ENCODE results near the gene NEBL.

Gene NEBL

GRCh38 chr10:20852303-20852702, 44.8 kb downstream of the NEBL start:
- H3K4me3 ChIP-seq (ENCODE audit: low read depth in 1 of 2, low read length in 2 of 2): no peak overlapping the region
- no peaks in the 10 kb centered on the region for H3K27me3 ChIP-seq (ENCODE audit: control insufficient read depth in 1 of 2, insufficient read depth in 2 of 2, low read length in 2 of 2)
- no peaks in the 10 kb centered on the region for H3K9me3 ChIP-seq (ENCODE audit: low read length)
- no peak overlapping the region for H3K9ac ChIP-seq (ENCODE audit: low read length)
- H3K4me1 ChIP-seq (ENCODE audit: insufficient read depth, low read length): no peaks in the 10 kb centered on the region
- no peaks in the 10 kb centered on the region for H3K36me3 ChIP-seq (ENCODE audit: insufficient read depth, low read length)
- H3K27ac ChIP-seq (ENCODE audit: low read depth, low read length): no peak overlapping the region

- H3K4me3 ChIP-seq (ENCODE audit: low read depth in 1 of 2, low read length in 2 of 2): no peak overlapping the region
- no peaks in the 10 kb centered on the region for H3K36me3 ChIP-seq (ENCODE audit: insufficient read depth, low read length)
- H3K4me1 ChIP-seq (ENCODE audit: insufficient read depth, low read length): no peaks in the 10 kb centered on the region
- H3K9ac ChIP-seq (ENCODE audit: low read length): no peak overlapping the region
- H3K9me3 ChIP-seq (ENCODE audit: low read length): no peaks in the 10 kb centered on the region
- no peak overlapping the region for H3K27ac ChIP-seq (ENCODE audit: low read depth, low read length)
- H3K27me3 ChIP-seq (ENCODE audit: control insufficient read depth in 1 of 2, insufficient read depth in 2 of 2, low read length in 2 of 2): no peaks in the 10 kb centered on the region
Observed at GRCh38 chr10:20847512-20847911, 49.6 kb downstream of the NEBL start.

GRCh38 chr10:20846263-20846662, 50.8 kb downstream of the NEBL start:
- no peaks in the 10 kb centered on the region for H3K27me3 ChIP-seq (ENCODE audit: control insufficient read depth in 1 of 2, insufficient read depth in 2 of 2, low read length in 2 of 2)
- no peak overlapping the region for H3K9ac ChIP-seq (ENCODE audit: low read length)
- H3K36me3 ChIP-seq (ENCODE audit: insufficient read depth, low read length): no peaks in the 10 kb centered on the region
- H3K9me3 ChIP-seq (ENCODE audit: low read length): no peaks in the 10 kb centered on the region
- H3K4me1 ChIP-seq (ENCODE audit: insufficient read depth, low read length): no peaks in the 10 kb centered on the region
- no peak overlapping the region for H3K4me3 ChIP-seq (ENCODE audit: low read depth in 1 of 2, low read length in 2 of 2)
- no peak overlapping the region for H3K27ac ChIP-seq (ENCODE audit: low read depth, low read length)

- Histone ChIP-seq H3K4me3 (ENCODE audit: low read depth in 1 of 2, low read length in 2 of 2) (no peak overlapping the region), H3K9me3 (ENCODE audit: low read length) (no peaks in the 10 kb centered on the region), H3K9ac (ENCODE audit: low read length) (no peak overlapping the region), H3K27ac (ENCODE audit: low read depth, low read length) (no peak overlapping the region), H3K36me3 (ENCODE audit: insufficient read depth, low read length) (no peaks in the 10 kb centered on the region), H3K4me1 (ENCODE audit: insufficient read depth, low read length) (no peaks in the 10 kb centered on the region), H3K27me3 (ENCODE audit: control insufficient read depth in 1 of 2, insufficient read depth in 2 of 2, low read length in 2 of 2) (no peaks in the 10 kb centered on the region)
Observed at GRCh38 chr10:20841419-20841818, 55.7 kb downstream of the NEBL start.

- no peaks in the 10 kb centered on the region for H3K36me3 ChIP-seq (ENCODE audit: insufficient read depth, low read length)
- no peak overlapping the region for H3K4me3 ChIP-seq (ENCODE audit: low read depth in 1 of 2, low read length in 2 of 2)
- H3K4me1 ChIP-seq (ENCODE audit: insufficient read depth, low read length): no peaks in the 10 kb centered on the region
- no peak overlapping the region for H3K9ac ChIP-seq (ENCODE audit: low read length)
- no peaks in the 10 kb centered on the region for H3K27me3 ChIP-seq (ENCODE audit: control insufficient read depth in 1 of 2, insufficient read depth in 2 of 2, low read length in 2 of 2)
- H3K27ac ChIP-seq (ENCODE audit: low read depth, low read length): no peak overlapping the region
- H3K9me3 ChIP-seq (ENCODE audit: low read length): no peaks in the 10 kb centered on the region
Observed at GRCh38 chr10:20839910-20840309, 57.2 kb downstream of the NEBL start.

- H3K36me3 ChIP-seq (ENCODE audit: insufficient read depth, low read length): no peaks in the 10 kb centered on the region
Observed at GRCh38 chr10:20839141-20839540, 58.0 kb downstream of the NEBL start.

GRCh38 chr10:20836401-20836800, 60.7 kb downstream of the NEBL start:
- Histone ChIP-seq H3K36me3 (ENCODE audit: insufficient read depth, low read length) (no peaks in the 10 kb centered on the region), H3K9me3 (ENCODE audit: low read length) (no peaks in the 10 kb centered on the region), H3K27ac (ENCODE audit: low read depth, low read length) (no peak overlapping the region), H3K4me1 (ENCODE audit: insufficient read depth, low read length) (no peaks in the 10 kb centered on the region), H3K4me3 (ENCODE audit: low read depth in 1 of 2, low read length in 2 of 2) (no peak overlapping the region), H3K27me3 (ENCODE audit: control insufficient read depth in 1 of 2, insufficient read depth in 2 of 2, low read length in 2 of 2) (no peaks in the 10 kb centered on the region), H3K9ac (ENCODE audit: low read length) (no peak overlapping the region)

More at GRCh38 chr10:20839141-20839540, 58.0 kb downstream of the NEBL start:
- no peaks in the 10 kb centered on the region for H3K27me3 ChIP-seq (ENCODE audit: control insufficient read depth in 1 of 2, insufficient read depth in 2 of 2, low read length in 2 of 2)
- no peak overlapping the region for H3K4me3 ChIP-seq (ENCODE audit: low read depth in 1 of 2, low read length in 2 of 2)
- no peaks in the 10 kb centered on the region for H3K9me3 ChIP-seq (ENCODE audit: low read length)
- no peaks in the 10 kb centered on the region for H3K4me1 ChIP-seq (ENCODE audit: insufficient read depth, low read length)
- no peak overlapping the region for H3K27ac ChIP-seq (ENCODE audit: low read depth, low read length)
- no peak overlapping the region for H3K9ac ChIP-seq (ENCODE audit: low read length)

GRCh38 chr10:20835335-20835734, 61.8 kb downstream of the NEBL start:
- Histone ChIP-seq H3K9ac (ENCODE audit: low read length) (no peak overlapping the region), H3K4me3 (ENCODE audit: low read depth in 1 of 2, low read length in 2 of 2) (no peak overlapping the region), H3K27me3 (ENCODE audit: control insufficient read depth in 1 of 2, insufficient read depth in 2 of 2, low read length in 2 of 2) (no peaks in the 10 kb centered on the region), H3K9me3 (ENCODE audit: low read length) (no peaks in the 10 kb centered on the region), H3K4me1 (ENCODE audit: insufficient read depth, low read length) (no peaks in the 10 kb centered on the region), H3K27ac (ENCODE audit: low read depth, low read length) (no peak overlapping the region), H3K36me3 (ENCODE audit: insufficient read depth, low read length) (no peaks in the 10 kb centered on the region)

GRCh38 chr10:20834825-20835224, 62.3 kb downstream of the NEBL start:
- no peaks in the 10 kb centered on the region for H3K4me1 ChIP-seq (ENCODE audit: insufficient read depth, low read length)
- no peak overlapping the region for H3K27ac ChIP-seq (ENCODE audit: low read depth, low read length)
- no peak overlapping the region for H3K4me3 ChIP-seq (ENCODE audit: low read depth in 1 of 2, low read length in 2 of 2)
- no peaks in the 10 kb centered on the region for H3K36me3 ChIP-seq (ENCODE audit: insufficient read depth, low read length)
- no peak overlapping the region for H3K9ac ChIP-seq (ENCODE audit: low read length)
- no peaks in the 10 kb centered on the region for H3K27me3 ChIP-seq (ENCODE audit: control insufficient read depth in 1 of 2, insufficient read depth in 2 of 2, low read length in 2 of 2)
- no peaks in the 10 kb centered on the region for H3K9me3 ChIP-seq (ENCODE audit: low read length)

GRCh38 chr10:20822825-20823224, 74.3 kb downstream of the NEBL start:
- no peaks in the 10 kb centered on the region for H3K9me3 ChIP-seq (ENCODE audit: low read length)
- H3K4me3 ChIP-seq (ENCODE audit: low read depth in 1 of 2, low read length in 2 of 2): no peak overlapping the region
- H3K36me3 ChIP-seq (ENCODE audit: insufficient read depth, low read length): no peaks in the 10 kb centered on the region
- H3K27me3 ChIP-seq (ENCODE audit: control insufficient read depth in 1 of 2, insufficient read depth in 2 of 2, low read length in 2 of 2): no peaks in the 10 kb centered on the region
- no peak overlapping the region for H3K9ac ChIP-seq (ENCODE audit: low read length)
- no peak overlapping the region for H3K27ac ChIP-seq (ENCODE audit: low read depth, low read length)
- H3K4me1 ChIP-seq (ENCODE audit: insufficient read depth, low read length): no peaks in the 10 kb centered on the region

- no peak overlapping the region for H3K9ac ChIP-seq (ENCODE audit: low read length)
Observed at GRCh38 chr10:20817646-20818045, 79.5 kb downstream of the NEBL start.

GRCh38 chr10:20817116-20817515, 80.0 kb downstream of the NEBL start:
- no peaks in the 10 kb centered on the region for H3K27me3 ChIP-seq (ENCODE audit: control insufficient read depth in 1 of 2, insufficient read depth in 2 of 2, low read length in 2 of 2)
- no peak overlapping the region for H3K9ac ChIP-seq (ENCODE audit: low read length)
- H3K36me3 ChIP-seq (ENCODE audit: insufficient read depth, low read length): no peaks in the 10 kb centered on the region

More at GRCh38 chr10:20817646-20818045, 79.5 kb downstream of the NEBL start:
- no peak overlapping the region for H3K27ac ChIP-seq (ENCODE audit: low read depth, low read length)
- no peak overlapping the region for H3K4me3 ChIP-seq (ENCODE audit: low read depth in 1 of 2, low read length in 2 of 2)
- H3K36me3 ChIP-seq (ENCODE audit: insufficient read depth, low read length): no peaks in the 10 kb centered on the region
- no peaks in the 10 kb centered on the region for H3K9me3 ChIP-seq (ENCODE audit: low read length)
- no peaks in the 10 kb centered on the region for H3K27me3 ChIP-seq (ENCODE audit: control insufficient read depth in 1 of 2, insufficient read depth in 2 of 2, low read length in 2 of 2)
- no peaks in the 10 kb centered on the region for H3K4me1 ChIP-seq (ENCODE audit: insufficient read depth, low read length)

More at GRCh38 chr10:20817116-20817515, 80.0 kb downstream of the NEBL start:
- H3K9me3 ChIP-seq (ENCODE audit: low read length): no peaks in the 10 kb centered on the region
- no peaks in the 10 kb centered on the region for H3K4me1 ChIP-seq (ENCODE audit: insufficient read depth, low read length)
- no peak overlapping the region for H3K4me3 ChIP-seq (ENCODE audit: low read depth in 1 of 2, low read length in 2 of 2)
- H3K27ac ChIP-seq (ENCODE audit: low read depth, low read length): no peak overlapping the region

Measured in muscle layer of colon (tissue), 2 donors.